Measurements from ENCODE around the gene SLC2A14.
"Not testable (repeated sequence)": the region's sequence is repeated elsewhere in the genome, so short reads cannot be mapped to it uniquely, and the experiment has no call there.

Gene SLC2A14

GRCh38 chr12:7832059-7832696 is 40.5 kb downstream of the SLC2A14 start:
- no peak for DNase-seq

DNA sequence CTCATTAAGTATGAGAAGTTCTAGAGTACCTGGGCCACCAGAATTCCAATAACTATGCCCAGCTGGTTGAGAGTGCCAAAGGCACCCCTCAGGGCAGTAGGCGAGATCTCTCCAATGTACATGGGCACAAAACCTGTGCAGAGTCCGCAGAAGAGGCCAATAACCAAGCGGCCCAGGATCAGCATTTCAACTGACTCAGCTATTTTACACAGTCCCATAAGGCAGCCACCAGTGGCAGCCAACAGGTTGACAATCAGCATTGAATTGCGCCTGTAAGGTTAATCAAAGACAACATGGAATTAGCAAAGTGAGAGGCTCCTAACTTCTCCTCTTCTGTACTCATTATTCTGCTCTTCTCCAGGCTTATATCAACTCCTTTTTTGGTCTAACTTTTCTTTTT is 43.0 kb downstream of the SLC2A14 start:
- not testable (repeated sequence) for DNase-seq

GRCh38 chr12:7825754-7826153 is 47.0 kb downstream of the SLC2A14 start:
- not testable (repeated sequence) for DNase-seq

DNA sequence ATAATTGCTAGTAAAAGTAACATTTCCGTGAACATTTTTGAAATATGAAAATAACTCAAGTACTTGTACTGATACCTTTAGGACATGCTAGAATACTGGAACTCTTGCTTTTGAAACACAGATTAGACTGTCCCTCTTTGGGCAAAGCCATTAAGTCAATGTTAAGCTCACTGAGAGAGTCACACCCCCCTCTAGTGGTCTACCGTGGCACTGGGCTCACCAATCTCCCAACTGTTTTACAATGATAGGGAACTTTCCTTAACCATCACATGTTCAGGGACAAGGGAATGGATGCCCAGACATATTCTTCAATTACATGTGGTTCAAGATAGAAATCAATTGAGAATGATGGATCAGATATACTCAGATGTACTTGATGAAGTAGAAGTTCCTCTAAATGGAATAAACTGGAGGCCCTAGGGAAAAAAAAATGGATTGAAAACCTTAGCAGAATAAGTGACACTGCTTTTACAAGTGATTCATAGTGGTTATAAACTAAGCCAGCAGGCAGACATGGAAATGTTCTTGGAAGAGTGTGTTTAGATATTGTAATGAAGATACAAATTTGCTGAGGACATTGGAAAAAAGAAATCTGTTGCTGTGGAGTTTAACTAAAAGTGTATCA is 65.7 kb downstream of the SLC2A14 start:
- no peak for DNase-seq

GRCh38 chr12:7806319-7806718 is 66.4 kb downstream of the SLC2A14 start:
- DNase-seq: not testable (repeated sequence)

DNA sequence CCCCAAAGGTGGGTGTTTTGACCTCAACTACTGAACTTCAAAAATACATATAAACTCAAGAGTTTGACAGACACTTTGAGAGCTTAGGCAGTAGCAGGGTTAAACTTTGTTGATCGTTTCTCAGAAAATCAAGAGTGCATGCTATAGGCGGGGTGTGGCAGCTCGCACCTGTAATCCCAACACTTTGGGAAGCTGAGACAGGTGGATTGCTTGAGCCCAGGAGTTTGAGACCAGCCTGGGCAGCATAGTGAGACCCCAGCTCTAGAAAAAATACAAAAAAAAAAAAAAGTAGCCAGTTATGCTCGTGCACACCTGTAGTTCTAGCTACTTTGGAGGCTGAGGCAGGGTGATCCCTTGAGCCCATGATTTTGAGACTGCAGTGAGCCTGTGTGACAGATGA is 71.3 kb downstream of the SLC2A14 start:
- no peak for DNase-seq

DNA sequence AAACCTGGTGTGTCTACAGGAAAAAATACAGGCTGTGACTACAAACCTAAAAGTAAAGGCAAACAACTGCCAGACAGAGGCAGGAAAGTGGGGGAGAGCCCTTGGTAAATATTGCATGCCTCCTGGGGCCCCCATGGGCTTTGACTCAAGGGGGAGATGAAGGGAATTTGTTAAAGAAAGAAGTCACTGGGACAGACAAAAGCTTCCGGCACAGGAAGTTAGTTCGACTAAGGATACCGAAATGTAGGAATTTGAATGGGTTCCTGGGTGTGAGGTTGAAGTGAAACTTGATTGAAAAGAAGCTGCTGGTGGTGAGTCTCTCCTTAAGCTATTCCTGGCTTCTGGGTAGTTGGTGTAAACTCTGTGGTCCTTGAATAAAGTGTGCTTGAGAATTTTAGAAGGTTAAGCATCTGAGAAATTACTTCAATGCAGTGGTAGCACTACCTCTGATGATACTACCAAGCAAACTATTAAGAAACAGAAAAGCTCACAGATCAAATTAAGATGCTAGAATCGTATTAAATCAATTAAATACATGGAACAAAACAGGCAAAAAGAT is 73.9 kb downstream of the SLC2A14 start:
- DNase-seq: not testable (repeated sequence)

- DNase-seq: no peak
Observed at GRCh38 chr12:7797698-7798398, 74.9 kb downstream of the SLC2A14 start.

DNA sequence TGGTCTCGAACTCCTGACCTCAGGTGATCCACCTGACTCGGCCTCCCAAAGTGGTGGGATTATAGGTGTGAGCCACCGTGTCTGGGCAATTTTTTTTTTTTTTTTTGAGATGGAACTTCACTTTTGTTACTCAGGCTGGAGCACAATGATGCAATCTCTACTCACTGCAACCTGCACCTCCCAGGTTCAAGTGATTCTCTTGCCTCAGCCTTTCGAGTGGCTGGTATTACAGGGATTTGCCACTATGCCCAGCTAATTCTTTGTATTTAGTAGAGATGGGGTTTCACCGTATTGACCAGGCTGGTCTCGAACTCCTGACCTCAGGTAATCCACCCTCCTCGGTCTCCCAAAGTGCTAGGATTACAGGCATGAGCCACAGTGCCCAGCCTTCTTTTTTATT is 75.4 kb downstream of the SLC2A14 start:
- not testable (repeated sequence) for DNase-seq

DNA sequence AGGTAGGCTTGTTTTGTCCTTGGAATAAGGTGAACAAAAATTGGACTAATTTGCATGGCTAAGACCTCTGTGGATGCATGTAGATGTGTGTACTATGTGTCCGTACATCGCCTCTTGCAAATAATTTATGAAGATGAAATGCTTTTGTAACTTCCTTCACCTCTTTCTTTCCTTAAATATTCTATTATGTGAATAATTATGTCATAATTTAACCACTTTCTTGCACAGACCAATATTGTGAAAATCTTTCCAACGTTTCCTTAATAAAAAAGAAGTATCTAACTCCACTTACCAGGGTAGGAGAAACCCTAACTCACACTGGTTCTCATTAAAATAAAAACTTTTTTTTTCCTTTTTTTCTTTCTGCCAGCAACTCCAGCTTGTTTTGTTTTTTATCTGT is 79.5 kb downstream of the SLC2A14 start:
- no peak for DNase-seq

- not testable (repeated sequence) for DNase-seq
Observed at GRCh38 chr12:7788884-7789528, 83.7 kb downstream of the SLC2A14 start, which contains the start of gene NANOG. Gene NANOG (plus strand): TSS chr12:7789402. CDS start chr12:7789615, 213 bp downstream.

GRCh38 chr12:7788294-7788660 is 84.4 kb downstream of the SLC2A14 start:
- no peak for DNase-seq

GRCh38 chr12:7787574-7788293 is 85.0 kb downstream of the SLC2A14 start:
- DNase-seq: no peak

DNA sequence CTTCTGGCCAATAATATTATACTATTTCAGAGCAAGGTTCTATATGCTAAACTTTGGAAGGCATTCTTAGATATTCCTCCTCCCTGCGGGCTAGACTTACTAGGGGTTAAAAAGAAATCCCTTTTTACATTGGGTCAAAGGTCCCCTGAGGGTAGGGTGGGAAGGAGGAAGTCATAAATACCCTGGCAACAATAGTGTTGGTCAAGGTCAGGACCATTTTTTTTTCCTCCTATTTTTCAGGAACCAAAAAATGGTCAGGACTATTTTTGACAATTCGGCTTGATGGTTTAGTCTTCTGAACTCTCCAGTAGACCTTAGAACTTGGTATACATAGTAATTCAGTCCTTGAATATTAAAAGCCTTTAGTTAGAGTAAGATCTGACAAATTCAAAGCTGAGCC is 88.0 kb downstream of the SLC2A14 start:
- DNase-seq: no peak

- not testable (repeated sequence) for DNase-seq
Observed at GRCh38 chr12:7783433-7783832, 89.3 kb downstream of the SLC2A14 start.

DNA sequence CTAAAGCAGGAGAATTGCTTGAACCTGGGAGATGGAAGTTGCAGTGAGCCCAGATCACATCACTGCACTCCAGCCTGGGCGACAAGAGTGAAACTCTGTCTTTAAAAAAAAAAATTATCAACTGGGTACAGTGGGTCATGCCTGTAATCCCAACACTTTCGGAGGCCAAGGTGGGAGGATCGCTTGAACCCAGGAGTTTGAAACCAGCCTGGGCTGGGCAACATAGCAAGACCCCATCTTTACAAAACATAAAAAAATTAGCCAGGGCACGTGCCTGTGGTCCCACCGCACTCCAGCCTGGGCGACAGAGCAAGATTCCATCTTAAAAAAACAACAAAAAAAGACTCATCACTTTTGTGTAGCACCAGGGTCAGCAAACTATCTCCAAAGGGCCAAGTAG is 90.7 kb downstream of the SLC2A14 start:
- DNase-seq: no peak

GRCh38 chr12:7781274-7781673 is 91.4 kb downstream of the SLC2A14 start:
- no peak for DNase-seq

DNA sequence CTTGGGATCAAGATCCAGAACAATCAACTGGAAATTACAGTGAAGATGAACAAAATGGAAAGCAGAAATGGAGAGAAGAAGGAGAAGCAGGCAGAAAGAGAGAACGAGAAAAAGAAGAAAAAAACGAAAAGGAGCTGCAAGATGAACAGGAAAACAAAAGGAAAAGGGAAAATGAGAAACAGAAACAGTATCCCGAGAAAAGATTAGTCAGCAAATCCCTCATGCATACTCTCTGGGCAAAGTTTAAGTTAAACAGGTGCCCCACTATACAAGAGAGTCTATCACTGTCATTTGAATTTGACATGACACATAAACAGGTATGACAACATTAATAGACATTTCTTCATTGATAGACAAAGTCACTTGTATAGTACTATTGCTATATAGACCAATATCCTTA is 102.7 kb downstream of the SLC2A14 start:
- no peak for DNase-seq
